Hair follicular keratinocyte (primary cell): ENCODE data around the gene GOLM1. TPM values are rescaled to one million over a fixed set of nuclear protein-coding genes. Genes with fewer than 3 reads are reported as not detected.

Source experiments
- total RNA-seq: library from RNA; depleted of rRNA; stranded (reverse); fragments of >200 nt; gene quantifications from 2 replicates; pipeline ENCODE4 v1.2.3, GENCODE V29; 2015

Gene GOLM1, protein sequence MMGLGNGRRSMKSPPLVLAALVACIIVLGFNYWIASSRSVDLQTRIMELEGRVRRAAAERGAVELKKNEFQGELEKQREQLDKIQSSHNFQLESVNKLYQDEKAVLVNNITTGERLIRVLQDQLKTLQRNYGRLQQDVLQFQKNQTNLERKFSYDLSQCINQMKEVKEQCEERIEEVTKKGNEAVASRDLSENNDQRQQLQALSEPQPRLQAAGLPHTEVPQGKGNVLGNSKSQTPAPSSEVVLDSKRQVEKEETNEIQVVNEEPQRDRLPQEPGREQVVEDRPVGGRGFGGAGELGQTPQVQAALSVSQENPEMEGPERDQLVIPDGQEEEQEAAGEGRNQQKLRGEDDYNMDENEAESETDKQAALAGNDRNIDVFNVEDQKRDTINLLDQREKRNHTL
- total RNA-seq, result 26.5 and 28.3 TPM in 2 replicates

DNA sequence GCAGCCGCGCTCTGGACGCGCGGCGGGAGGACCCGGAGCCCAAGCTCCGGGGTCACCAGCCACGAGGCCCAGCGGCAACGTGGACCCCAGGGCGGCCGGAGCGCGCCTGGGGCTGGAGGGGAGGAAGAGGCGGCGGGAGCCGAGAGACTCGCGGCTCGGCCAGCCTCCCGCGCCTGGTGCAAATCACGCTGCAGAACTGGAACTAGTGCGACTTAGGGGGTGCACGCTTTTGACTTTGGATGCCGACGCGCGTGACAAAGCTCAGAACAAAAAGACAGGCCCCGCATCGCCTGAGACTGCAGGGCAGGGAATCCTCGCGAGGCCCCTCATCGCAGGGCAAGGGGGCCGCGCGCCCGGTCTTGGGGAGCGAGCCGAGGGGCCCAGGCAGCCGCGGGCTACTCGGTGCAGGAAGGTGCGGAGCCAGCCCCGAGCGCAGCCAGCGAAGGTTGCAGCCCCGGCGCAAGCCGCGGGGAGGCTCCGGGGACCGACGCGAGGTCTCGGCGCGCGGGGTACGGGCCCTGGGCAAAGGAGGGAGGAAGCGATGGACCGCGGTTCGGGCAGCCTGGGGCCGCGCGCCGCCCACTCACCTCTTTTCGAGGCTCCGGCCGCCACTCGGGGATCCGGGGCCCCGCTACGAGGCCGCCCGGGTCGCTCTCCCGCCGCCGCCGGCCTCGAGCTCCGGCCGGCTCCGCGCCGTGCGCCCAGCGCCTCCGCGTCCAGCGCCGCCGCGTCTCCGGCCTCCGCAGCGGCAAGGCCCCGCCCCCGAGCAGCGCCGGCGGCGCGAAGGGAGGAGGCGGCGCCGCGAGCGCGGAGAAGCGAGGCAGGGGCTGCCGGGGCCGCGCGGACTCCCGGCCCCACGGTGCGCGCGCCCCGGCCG lies at the start of gene GOLM1:
Gene GOLM1, minus strand, starts transcription at position 735 of the 877 bp plus-strand sequence. CDS start 20,238 bp downstream, outside the sequence.

Other genes with a start within 250 kb of the GOLM1 start
- 15.7 TPM in 2 replicates for gene NAA35, start 158.4 kb downstream of the GOLM1 start, total RNA-seq
- not detected in 2 replicates for gene C9orf153, start 160.1 kb upstream of the GOLM1 start, total RNA-seq
- 21.0 and 22.8 TPM in 2 replicates for gene ISCA1, start 183.0 kb upstream of the GOLM1 start, total RNA-seq